ENCODE measurements around the gene ZNF814.
"Not testable (repeated sequence)": the region's sequence is repeated elsewhere in the genome, so short reads cannot be mapped to it uniquely, and the experiment has no call there.

ZNF814 gene

DNA sequence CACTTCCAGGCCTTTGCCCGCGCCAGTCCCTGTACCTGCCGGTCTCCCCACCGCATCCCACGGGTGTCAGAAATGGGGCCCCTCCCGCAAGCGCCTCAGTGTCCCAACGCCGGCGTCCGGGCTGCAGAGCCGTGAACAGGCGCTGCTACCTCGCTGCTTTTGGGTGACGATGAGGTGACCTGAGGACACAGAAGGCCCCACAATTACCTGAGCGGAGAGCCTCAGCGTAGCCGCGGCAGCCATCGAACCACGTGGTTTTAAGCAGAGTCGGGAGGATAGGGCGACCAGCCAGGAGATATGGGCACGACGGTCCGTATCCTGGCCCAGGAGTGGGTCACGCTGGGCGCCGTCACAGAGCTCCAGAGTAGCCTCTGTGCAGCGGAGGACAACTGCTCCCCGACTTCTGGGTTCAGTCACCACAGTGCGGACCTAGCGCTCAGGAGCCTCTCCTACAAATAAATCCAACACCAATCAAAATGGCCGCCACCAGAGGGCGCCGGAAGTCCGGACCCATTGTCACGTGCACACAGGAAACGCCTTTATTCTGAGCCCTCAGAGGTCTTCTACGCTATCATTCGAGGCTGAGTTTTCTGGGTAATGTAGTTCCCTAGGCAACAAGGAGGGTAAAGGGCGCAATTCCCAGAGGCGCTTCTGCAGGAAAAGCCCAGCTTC is at the start of gene ZNF814:
ZNF814 (minus strand) TSS at position 478 of the 672 bp plus-strand sequence; CDS start at position 243, 235 bp downstream.
- DNase-seq = peak; percentile 88

DNA sequence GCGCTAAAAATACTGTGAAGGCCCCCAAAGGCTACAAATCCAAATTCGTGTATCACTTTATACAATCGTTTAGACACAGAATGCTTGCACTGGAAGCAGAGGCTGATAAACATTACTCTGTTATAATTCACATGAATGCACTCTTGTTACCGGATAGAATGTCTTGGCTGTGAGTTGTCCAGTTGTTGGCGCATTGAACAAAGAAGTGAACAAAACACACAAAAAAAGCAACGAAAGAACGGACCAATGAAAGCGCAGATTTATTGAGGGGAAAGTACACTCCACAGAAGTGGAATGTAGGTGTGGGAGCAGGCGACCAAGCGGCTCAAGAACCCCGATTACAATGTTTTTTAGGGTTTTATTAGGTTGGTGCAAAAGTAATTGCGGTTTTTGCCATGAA is 46.9 kb upstream of the ZNF814 start:
- no peak for DNase-seq

DNA sequence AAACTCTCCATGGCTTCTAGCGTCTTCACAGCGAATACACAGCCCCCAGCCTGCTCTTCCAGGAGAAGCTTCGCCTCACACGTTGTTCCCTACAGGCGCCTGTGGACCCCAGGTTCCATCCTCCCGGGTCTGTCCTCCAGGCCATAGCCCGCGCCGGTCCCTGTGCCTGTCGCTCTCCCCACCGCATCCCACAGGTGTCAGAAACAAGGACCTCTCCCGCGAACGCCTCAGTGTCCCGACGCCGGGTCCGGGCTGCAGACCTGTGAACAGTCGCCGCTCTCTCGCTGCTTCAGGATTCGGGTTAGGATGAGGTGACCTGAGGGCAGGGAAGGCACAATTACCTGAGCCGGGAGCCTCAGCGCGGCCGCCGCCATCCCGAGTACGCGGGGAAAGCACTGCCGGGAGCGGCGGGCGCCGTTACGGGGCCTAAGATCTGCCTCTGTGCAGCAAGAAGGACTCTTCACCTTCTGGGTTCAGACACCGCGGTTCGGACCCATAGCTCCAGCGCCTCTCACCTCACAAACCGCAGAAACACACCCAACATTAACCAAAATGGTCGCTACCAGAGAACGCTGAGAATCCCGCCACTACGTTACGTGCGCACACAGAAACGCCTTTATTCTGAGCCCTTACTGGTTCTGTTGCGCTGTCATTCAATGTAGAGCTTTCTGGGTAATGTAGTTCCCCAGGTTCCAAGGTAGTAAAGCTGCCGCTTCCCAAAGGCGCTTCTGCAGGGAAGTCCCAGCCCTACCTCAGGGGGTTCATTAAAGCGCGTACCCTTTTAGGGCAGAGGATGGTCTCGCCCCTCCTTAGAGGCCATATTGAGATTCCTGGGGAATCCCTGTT is 46.2 kb upstream of the ZNF814 start, which contains the start of gene ZNF418:
ZNF418 (minus strand) TSS at position 583 of the 846 bp plus-strand sequence. CDS start 1,580 bp downstream, outside the sequence.
- DNase-seq = peak; percentile 36

DNA sequence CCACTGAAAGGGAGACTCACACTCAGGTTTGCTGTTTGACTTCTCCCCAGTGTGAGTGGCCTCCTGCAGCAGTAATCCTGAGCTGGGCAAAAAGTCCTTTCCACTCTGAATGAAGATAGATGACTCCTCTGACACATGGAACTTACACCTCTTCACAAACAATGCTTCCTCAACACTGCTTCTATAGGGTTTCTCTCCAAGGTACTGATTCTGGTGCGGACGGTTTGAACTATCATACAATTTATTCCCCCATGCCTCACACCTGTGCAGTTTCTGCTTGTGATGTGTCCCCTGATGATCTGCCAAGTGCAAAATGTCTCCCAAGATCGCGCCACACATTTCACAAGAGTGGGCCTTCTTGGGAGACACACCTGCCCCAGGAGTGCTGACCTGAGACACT is 38.8 kb upstream of the ZNF814 start:
- no peak for DNase-seq

DNA sequence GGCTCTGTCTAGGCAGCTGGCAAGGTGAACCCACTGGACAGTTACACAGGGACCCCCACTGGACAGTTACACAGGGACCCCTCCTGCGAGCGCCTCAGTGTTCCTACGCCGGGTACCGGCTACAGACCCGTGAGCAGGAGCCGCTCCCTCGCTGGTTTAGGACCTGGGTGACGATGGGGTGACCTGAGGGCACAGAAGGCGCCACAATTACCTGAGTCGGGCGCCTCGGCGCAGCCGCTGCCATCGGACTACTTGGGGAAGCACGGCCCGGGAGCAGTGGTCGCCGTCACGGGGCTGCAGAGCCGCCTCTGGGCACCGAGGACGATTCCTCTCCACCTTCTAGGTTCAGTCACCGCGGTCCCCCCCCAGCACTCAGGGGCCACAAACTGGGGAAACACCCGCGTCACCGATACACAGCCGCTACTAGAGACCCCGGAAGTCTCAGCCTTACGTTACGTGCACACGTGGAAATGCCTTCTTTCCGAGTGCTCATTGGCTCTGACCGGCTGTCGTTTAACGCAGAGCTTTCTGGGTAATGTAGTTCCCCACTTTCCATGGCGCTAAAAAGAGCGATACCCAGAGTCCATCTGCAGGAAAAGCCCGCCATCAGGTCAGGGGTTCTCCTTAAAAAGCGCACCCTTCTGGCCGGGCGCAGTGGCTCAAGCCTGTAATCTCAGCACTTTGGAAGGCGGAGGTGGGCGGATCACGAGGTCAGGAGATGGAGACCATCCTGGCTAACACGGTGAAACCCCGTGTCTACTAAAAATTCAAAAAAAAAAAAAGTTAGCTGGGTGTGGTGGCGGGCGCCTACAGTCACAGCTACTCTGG is 27.5 kb upstream of the ZNF814 start, which contains the start of gene ZNF417:
ZNF417 (minus strand) TSS at position 425 of the 828 bp plus-strand sequence; CDS start at position 244, 181 bp downstream.
- DNase-seq = peak; percentile 96

DNA sequence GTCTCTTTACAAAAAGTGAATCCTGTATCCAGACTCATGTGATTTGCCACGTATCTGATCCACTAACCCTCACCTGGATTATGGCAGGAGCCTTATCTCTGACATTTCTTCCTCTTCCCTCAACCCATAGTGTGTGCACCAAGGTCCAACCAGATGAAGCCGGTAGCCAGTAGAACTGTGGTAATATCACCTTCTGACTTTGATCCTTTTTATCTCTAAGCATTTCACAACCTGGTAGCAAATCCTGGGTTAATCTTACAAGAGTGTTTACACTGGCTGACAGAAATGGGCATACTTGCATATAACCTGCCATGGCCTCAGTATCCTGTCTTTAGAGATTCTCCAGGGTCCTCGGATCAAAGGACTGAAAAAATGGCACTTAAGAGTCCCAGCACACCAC is 25.7 kb upstream of the ZNF814 start:
- no peak for DNase-seq

DNA sequence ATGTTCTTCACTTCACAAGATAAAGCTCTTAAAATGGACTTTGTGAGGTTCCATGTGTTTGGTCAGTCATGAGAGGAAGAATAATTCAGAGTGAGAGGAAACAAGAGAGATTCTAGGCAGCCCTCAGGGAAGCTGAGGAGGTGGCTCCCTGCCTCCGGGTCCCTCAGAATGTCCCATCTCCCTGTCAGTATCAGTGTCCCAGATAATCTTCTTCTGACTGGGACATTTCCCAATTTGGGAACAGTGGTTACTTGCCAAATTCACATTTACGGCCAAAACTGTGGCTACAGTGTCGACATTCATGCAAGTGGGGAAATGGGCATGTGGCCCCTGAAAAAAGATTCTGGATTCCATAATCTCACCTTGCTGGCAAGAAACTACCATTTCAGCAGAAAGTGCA is 18.6 kb upstream of the ZNF814 start:
- DNase-seq = no peak

DNA sequence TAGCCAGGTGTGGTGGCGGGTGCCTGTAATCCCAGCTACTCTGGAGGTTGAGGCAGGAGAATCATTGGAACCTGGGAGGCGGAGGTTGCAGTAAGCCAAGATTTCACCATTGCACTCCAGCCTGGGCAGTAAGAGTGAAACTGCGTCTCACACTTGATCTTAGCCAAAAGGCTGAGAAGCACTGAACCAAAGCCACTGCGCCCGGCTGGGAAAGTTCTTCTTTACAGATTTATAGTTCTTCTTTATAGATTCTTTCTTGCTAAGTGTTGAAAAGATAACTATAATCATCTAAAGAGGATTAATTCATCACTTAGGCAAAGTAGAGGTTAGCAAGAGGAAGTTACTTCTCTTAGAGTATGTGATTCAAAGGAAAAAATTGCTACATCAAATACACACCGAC is 16.4 kb upstream of the ZNF814 start:
- no peak for DNase-seq

DNA sequence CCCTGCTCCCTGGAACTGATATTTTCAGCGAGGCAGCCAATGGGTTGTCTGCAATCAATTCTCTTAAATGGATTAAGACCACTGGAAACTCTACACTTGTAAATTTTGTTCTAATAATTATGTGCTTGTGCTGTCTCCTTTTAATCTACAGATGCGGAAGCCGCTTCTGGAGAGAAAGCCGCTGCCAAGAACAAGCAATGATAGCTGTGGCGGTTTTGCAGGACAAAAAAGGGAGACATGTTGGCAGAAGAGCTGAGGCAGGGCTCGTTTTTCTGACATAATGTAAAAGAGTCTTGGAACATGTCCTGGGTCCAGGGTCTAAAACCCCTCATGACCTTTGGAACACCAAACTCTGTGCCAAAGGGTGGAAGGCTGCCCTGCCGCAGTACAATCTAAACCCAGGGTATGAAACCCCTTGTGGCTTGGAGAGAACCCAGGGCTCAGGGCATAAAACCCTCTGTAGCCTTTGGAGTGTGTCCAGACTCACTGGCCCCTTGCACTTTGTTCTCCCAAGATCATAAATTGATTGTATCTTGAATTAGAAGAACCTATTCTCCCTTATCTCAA is 14.9 kb upstream of the ZNF814 start:
- no peak for DNase-seq

DNA sequence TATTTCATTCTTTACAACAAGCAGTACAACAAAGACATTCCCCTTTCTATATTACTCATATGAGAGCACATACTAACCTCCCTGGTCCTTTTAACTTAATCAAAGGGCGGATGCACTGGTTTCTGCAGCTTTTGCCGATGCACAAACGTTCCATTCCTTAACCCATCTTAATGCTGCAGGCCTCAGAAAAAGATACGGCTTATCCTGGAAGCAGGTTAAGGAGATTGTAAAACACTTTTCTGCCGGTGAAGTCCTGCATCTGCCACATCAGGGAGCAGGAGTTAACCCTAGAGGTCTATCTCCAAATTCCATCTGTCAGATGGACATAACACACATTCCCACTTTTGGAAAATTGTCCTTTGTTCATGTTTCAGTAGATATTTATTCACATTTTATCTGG is 11.5 kb upstream of the ZNF814 start:
- no peak for DNase-seq

DNA sequence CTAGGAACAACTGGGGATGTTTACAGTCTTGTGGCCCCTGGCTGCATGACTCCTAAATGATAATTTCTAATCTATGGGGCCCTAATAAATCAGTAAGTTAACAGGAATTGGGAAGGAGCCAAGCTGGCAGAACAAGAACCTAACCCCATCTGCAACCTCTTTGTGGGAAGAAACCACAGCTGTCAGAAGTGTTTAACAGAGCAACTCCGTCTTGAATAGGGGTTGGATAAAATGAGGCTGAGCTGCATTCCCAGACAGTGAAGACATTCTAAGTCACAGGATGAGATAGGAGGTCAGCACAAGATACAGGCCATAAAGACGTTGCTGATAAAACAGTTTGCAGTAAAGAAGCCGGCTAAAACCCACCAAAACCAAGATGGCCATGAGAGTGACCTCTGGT is 1.9 kb upstream of the ZNF814 start:
- DNase-seq = not testable (repeated sequence)

DNA sequence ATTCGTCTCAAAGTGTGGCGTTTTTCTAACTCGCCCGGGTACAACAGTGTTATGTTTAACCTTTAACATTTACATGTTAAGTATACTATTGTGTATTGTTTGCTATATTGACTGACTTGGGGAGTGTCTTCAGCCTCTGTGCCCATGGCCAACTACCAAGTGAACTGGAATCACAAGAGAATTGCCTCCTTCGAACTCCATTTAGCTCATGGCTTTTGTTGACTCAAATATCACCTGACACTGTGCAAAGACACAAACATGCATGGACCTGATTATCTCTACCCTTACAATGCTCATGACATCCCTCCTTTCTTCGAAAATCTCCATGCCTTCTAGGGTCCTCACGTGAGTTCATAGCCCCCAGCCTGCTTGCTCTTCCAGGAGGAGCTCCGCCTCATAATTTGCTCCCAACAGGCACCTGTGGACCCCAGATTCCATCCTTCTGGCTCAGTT is 704 bp downstream of the ZNF814 start:
- DNase-seq = peak; percentile 4

DNA sequence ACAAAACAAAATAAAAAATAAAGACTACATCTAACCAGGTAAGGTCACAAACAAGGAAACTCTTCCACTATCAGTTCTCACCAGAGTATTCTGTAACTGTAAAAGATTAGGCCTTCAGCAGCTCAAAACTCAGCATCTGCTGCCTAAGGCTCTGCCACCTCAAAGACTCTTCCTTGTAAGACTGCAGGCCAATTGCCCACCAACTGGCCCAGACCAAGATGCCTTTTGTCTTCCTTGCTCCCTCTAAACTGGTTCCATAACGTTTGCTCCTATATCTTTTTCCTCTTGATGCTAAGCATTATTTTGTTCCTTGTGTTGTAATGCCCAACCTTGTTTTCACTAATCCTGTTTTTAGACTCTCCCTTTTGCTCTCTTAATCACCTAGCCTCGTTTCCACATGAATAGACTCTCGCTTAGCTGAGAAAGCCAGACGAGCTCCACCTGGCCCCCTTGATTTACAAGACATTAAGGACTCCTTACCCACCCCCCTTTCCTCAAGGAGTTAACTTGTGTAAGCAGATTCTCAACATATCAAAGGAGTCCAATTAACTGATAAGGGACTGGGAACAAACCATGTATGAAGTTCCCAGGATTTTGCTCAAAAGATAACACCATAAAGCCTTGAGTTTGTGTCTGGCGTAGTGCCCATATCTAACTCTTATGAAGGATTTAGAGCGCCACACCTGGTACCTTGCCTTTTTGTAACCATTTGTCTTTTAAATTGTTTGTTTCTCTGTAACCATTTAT is 1.5 kb downstream of the ZNF814 start:
- no peak for DNase-seq

DNA sequence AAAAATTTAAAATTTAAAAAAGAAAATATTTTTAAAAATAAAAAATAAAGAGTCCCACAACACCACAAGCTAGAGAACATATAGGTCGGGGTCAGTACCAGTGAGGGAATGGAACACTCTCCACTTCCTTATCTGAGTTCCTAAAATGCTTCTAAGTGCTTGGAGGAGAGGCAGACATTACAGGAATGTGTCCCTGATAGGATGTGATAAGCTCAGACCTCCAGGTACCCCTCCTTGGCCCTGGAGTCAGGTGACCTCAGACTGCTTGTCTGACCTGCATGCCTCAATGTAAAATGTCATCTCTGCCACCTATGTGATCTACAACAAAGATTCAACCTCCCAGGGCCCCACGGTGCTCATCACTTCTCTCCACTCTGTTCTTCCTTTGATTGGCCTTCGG is 2.8 kb downstream of the ZNF814 start:
- DNase-seq = no peak

DNA sequence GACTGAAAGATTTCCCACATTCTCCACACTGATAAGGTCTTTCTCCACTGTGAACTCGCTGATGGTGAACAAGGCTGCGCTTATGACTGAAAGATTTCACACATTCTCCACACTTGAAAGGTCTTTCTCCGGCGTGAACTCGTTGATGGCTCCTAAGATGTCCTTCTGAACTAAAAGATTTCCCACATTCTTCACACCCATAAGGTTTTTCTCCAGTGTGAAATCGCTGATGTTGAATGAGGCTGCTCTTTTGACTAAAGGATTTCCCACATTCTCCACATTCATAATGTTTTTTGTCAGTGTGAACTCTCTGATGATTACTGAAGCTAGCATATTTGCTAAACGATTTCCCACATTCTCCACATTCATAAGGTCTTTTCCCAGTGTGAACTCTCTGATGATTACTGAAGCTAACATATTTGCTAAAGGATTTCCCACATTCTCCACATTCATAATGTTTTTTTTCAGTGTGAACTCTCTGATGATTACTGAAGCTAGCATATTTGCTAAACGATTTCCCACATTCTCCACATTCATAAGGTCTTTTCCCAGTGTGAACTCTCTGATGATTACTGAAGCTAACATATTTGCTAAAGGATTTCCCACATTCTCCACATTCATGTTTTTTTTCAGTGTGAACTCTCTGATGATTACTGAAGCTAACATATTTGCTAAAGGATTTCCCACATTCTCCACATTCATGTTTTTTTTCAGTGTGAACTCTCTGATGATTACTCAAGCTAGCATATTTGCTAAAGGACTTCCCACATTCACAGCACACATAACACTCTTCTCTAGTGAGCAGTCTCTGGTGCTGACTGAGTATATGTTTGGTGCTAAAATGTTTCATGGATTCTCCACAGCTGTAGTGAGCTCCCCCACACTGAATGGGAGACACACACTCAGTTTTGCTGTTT is 14.7 kb downstream of the ZNF814 start:
- not testable (repeated sequence) for DNase-seq

DNA sequence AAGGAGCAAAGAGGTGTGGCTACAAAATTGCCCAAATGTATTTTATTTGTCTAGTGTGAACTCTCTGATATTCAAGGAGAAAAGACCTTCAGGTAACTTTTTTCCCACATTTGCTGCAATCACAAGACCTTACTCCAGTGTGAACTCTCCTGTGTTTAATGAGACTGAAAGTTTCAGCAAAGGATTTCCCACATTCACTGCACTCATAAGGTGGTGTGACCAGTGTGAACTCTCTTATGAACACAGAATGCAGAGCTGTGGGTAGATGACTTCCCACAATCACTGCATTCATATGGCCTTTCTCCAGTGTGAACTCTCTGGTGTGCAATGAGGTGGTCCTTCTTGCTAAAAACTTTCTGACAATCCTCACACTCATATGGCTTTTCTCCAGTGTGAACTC is 16.4 kb downstream of the ZNF814 start:
- no peak for DNase-seq

DNA sequence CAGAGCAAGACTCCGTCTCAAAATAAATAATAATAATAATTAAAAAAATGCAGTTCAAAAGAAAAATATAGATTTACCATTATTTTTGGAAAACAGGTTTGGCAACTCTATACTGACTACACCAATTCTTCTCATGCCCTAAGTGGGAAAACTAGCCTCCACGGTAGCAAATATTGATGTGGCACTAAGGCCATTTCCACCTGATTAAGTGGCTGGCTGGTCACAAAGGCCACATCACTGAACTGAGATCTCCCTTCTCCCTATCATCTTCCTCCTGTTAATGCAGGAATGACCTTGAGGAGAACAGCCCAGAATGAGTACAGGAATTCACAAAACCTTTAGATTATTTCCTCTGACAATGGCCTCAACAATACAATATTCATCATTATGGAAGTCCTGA is 18.6 kb downstream of the ZNF814 start:
- DNase-seq = no peak

DNA sequence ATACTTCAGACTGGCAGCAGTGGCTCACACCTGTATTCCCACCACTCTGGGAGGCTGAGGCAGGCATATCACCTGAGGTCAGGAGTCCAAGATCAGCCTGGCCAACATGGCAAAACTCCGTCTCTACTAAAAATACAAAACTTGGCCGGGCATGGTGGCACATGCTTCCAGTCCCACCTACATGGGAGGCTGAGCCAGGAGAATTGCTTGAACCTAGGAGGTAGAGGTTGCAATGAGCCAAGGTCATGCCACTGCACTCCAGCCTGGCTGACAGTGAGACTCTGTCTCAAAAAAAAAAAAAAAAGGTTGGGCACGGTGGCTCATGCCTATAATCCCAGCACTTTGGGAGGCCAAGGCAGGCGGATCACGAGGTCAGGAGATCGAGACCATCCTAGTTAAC is 19.2 kb downstream of the ZNF814 start:
- DNase-seq = not testable (repeated sequence)

DNA sequence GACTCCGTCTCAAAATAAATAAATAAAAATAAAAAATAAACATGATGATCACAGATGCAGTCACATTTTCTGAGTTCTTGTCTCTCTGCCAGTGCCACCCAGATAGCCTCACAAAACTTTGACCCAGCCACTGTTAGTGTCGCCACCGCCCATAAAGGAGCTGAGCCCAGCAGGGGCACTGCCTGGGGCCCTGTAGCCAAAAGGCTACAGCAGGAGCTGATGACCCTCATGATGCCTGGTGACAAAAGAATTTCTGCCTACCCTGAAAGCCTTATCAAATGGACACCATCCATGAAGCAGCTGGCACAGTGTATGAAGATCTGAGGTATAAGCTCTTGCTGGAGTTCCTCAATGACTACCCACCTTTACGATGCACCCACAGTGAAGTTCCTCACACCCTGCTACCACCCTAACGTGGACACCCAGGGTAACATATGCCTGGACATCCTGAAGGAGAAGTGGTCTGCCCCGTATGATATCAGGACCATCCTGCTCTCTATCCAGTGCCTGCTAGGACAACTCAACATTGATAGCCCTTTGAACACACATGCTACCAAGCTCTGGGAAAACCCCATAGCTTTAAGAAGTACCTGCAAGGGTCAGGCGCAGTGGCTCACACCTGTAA is 20.9 kb downstream of the ZNF814 start:
- DNase-seq = no peak

DNA sequence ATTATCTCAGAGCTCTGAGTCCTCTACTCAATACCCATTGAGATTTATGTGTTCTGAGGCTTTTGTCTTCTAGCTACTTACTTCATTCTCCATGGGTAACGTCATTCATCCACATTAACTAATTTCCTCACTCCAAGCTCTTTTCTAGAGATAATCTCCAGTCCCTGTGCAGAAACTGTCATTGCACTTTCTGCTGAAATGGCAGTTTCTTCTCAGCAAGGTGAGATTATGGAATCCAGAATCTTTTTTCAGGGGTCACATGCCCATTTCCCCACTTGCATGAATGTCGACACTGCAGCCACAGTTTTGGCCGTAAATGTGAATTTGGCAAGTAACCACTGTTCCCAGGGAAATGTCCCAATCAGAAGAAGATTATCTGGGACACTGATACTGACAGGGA is 26.5 kb downstream of the ZNF814 start:
- DNase-seq = not testable (repeated sequence)
